ENCODE measurements around the gene RIOK3.

- TF ChIP-seq, protein P1, sequence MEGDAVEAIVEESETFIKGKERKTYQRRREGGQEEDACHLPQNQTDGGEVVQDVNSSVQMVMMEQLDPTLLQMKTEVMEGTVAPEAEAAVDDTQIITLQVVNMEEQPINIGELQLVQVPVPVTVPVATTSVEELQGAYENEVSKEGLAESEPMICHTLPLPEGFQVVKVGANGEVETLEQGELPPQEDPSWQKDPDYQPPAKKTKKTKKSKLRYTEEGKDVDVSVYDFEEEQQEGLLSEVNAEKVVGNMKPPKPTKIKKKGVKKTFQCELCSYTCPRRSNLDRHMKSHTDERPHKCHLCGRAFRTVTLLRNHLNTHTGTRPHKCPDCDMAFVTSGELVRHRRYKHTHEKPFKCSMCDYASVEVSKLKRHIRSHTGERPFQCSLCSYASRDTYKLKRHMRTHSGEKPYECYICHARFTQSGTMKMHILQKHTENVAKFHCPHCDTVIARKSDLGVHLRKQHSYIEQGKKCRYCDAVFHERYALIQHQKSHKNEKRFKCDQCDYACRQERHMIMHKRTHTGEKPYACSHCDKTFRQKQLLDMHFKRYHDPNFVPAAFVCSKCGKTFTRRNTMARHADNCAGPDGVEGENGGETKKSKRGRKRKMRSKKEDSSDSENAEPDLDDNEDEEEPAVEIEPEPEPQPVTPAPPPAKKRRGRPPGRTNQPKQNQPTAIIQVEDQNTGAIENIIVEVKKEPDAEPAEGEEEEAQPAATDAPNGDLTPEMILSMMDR (conservative IDR thresholded peaks at IDR 0.05): no peak
- TF ChIP-seq ZFX (IDR thresholded peaks at IDR 0.05): no peak
Observed at GRCh38 chr18:23498117-23498516, 45.0 kb downstream of the RIOK3 start.
